IPS-18a (cell line): ENCODE measurements around the gene CREBRF.
"Not testable (repeated sequence)": the region's sequence is repeated elsewhere in the genome, so short reads cannot be mapped to it uniquely, and the experiment has no call there.

Experiments
- H3K27ac ChIP-seq: one replicate; pipeline ENCODE4 v1.5.1; 2013; ENCODE audit warnings: low read length
- H3K27me3 ChIP-seq: one replicate; pipeline ENCODE4 v1.6.1; 2013; ENCODE audit warnings: mild to moderate bottlenecking, low read length; ENCODE audit not compliant: control insufficient read depth, insufficient read depth
- H3K36me3 ChIP-seq: one replicate; pipeline ENCODE4 v1.6.1; 2013; ENCODE audit warnings: low read depth, low read length; ENCODE audit not compliant: control insufficient read depth
- H3K4me1 ChIP-seq: one replicate; pipeline ENCODE4 v1.6.1; 2013; ENCODE audit warnings: low read depth, low read length; ENCODE audit not compliant: control insufficient read depth
- H3K4me3 ChIP-seq: one replicate; pipeline ENCODE4 v1.5.1; 2013; ENCODE audit warnings: low read length
- H3K9ac ChIP-seq: one replicate; pipeline ENCODE4 v1.6.1; 2013; ENCODE audit warnings: mild to moderate bottlenecking, low read length, moderate library complexity
- H3K9me3 ChIP-seq: one replicate; pipeline ENCODE4 v1.6.1; 2013; ENCODE audit warnings: low read depth, low read length; ENCODE audit not compliant: control insufficient read depth

The CREBRF gene

GRCh38 chr5:173039964-173040363 is 16.2 kb upstream of the CREBRF start:
- no peak overlapping the region for H3K9ac ChIP-seq
- H3K27me3 ChIP-seq: no peaks in the 10 kb centered on the region
- no peak overlapping the region for H3K27ac ChIP-seq
- H3K9me3 ChIP-seq: no peaks in the 10 kb centered on the region
- no peaks in the 10 kb centered on the region for H3K4me1 ChIP-seq
- no peaks in the 10 kb centered on the region for H3K36me3 ChIP-seq
- no peak overlapping the region for H3K4me3 ChIP-seq

GRCh38 chr5:173041881-173042762 is 14.0 kb upstream of the CREBRF start:
- no peaks in the 10 kb centered on the region for H3K36me3 ChIP-seq
- H3K9ac ChIP-seq: no peak overlapping the region
- H3K4me3 ChIP-seq: no peak overlapping the region
- no peaks in the 10 kb centered on the region for H3K4me1 ChIP-seq
- H3K9me3 ChIP-seq: no peaks in the 10 kb centered on the region
- H3K27me3 ChIP-seq: no peaks in the 10 kb centered on the region
- H3K27ac ChIP-seq: no peak overlapping the region

- Histone ChIP-seq H3K36me3 (no peaks in the 10 kb centered on the region), H3K4me1 (no peaks in the 10 kb centered on the region), H3K9me3 (no peaks in the 10 kb centered on the region), H3K27me3 (no peaks in the 10 kb centered on the region), H3K27ac (no peak overlapping the region), H3K4me3 (no peak overlapping the region), H3K9ac (no peak overlapping the region)
Measured at GRCh38 chr5:173042763-173043107, 13.4 kb upstream of the CREBRF start.

GRCh38 chr5:173045474-173045873 is 10.7 kb upstream of the CREBRF start:
- Histone ChIP-seq H3K4me1 (no peaks in the 10 kb centered on the region), H3K27ac (no peak overlapping the region), H3K36me3 (no peaks in the 10 kb centered on the region), H3K27me3 (peaks cover 1% of the 10 kb centered on the region), H3K4me3 (no peak overlapping the region), H3K9ac (no peak overlapping the region), H3K9me3 (no peaks in the 10 kb centered on the region)

GRCh38 chr5:173047096-173047837 is 8.9 kb upstream of the CREBRF start:
- H3K9ac ChIP-seq, H3K27ac ChIP-seq, H3K36me3 ChIP-seq, H3K9me3 ChIP-seq, H3K4me3 ChIP-seq, H3K27me3 ChIP-seq, H3K4me1 ChIP-seq: not testable (repeated sequence)

- Histone ChIP-seq H3K9me3 (no peaks in the 10 kb centered on the region), H3K4me1 (no peaks in the 10 kb centered on the region), H3K4me3 (no peak overlapping the region), H3K27me3 (peaks cover 4% of the 10 kb centered on the region), H3K9ac (no peak overlapping the region), H3K36me3 (no peaks in the 10 kb centered on the region), H3K27ac (no peak overlapping the region)
Measured at GRCh38 chr5:173047838-173048105, 8.4 kb upstream of the CREBRF start.

GRCh38 chr5:173050791-173051190 is 5.4 kb upstream of the CREBRF start:
- no peak overlapping the region for H3K9ac ChIP-seq
- H3K4me3 ChIP-seq: no peak overlapping the region
- H3K36me3 ChIP-seq: no peaks in the 10 kb centered on the region
- H3K4me1 ChIP-seq: no peaks in the 10 kb centered on the region
- peaks cover 9% of the 10 kb centered on the region for H3K27me3 ChIP-seq
- no peak overlapping the region for H3K27ac ChIP-seq
- H3K9me3 ChIP-seq: no peaks in the 10 kb centered on the region

GRCh38 chr5:173051746-173052145 is 4.4 kb upstream of the CREBRF start:
- H3K36me3 ChIP-seq: no peaks in the 10 kb centered on the region
- peaks cover 9% of the 10 kb centered on the region for H3K27me3 ChIP-seq
- H3K9me3 ChIP-seq: no peaks in the 10 kb centered on the region
- no peak overlapping the region for H3K9ac ChIP-seq
- H3K27ac ChIP-seq: no peak overlapping the region
- no peaks in the 10 kb centered on the region for H3K4me1 ChIP-seq
- no peak overlapping the region for H3K4me3 ChIP-seq

- H3K4me3 ChIP-seq: no peak overlapping the region
Measured at GRCh38 chr5:173053041-173053440, 3.1 kb upstream of the CREBRF start.

GRCh38 chr5:173055042-173055721 is 970 bp upstream of the CREBRF start:
- Histone ChIP-seq H3K27me3 (peaks cover 9% of the 10 kb centered on the region), H3K4me1 (peaks cover 6% of the 10 kb centered on the region), H3K27ac (no peak overlapping the region), H3K4me3 (peak overlapping the region; percentile 87), H3K9ac (peak overlapping the region; percentile 4), H3K36me3 (no peaks in the 10 kb centered on the region), H3K9me3 (no peaks in the 10 kb centered on the region)

More at GRCh38 chr5:173053041-173053440, 3.1 kb upstream of the CREBRF start:
- H3K27ac ChIP-seq: no peak overlapping the region
- H3K36me3 ChIP-seq: no peaks in the 10 kb centered on the region
- peaks cover 9% of the 10 kb centered on the region for H3K27me3 ChIP-seq
- H3K9ac ChIP-seq: no peak overlapping the region
- no peaks in the 10 kb centered on the region for H3K9me3 ChIP-seq
- H3K4me1 ChIP-seq: peaks cover 4% of the 10 kb centered on the region

GRCh38 chr5:173055722-173055982 is 500 bp upstream of the CREBRF start:
- Histone ChIP-seq H3K4me1 (peaks cover 6% of the 10 kb centered on the region), H3K9ac (peak overlapping the region; percentile 4), H3K9me3 (no peaks in the 10 kb centered on the region), H3K27me3 (peaks cover 6% of the 10 kb centered on the region), H3K27ac (no peak overlapping the region), H3K4me3 (peak overlapping the region; percentile 87), H3K36me3 (no peaks in the 10 kb centered on the region)

GRCh38 chr5:173056783-173057061 is 570 bp downstream of the CREBRF start:
- Histone ChIP-seq H3K9me3 (no peaks in the 10 kb centered on the region), H3K4me3 (peak overlapping the region; percentile 87), H3K36me3 (no peaks in the 10 kb centered on the region), H3K9ac (peak overlapping the region; percentile 36), H3K27ac (no peak overlapping the region), H3K27me3 (peaks cover 4% of the 10 kb centered on the region), H3K4me1 (peaks cover 6% of the 10 kb centered on the region)
